ENCODE data around the gene SLC6A3. TPM values are rescaled to one million over a fixed set of nuclear protein-coding genes. Genes with fewer than 3 reads are reported as not detected.

Gene SLC6A3
- total RNA-seq, 1 donor: not detected

DNA sequence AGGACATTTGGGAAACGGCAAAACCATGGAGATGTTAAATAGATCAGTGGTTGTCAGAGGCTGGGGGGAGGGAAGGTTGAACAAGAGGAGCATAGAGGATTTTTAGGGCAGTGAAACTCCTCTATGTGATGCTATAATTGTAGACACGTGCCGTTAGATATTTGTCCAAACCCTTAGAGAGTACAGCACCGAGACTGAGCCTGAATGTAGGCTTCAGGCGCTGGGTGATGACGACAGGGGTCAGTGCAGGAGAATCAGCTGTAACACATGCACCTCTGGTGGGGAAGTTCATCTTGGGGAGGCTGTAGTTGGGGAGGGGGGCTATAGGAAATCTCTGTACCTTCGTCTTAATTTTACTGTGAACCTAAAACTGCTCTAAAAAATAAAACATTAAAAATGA lies 78.1 kb downstream of the SLC6A3 start:
- no peak overlapping the region for H2AFZ ChIP-seq (ENCODE audit: low read length)
- TF ChIP-seq, protein P1, sequence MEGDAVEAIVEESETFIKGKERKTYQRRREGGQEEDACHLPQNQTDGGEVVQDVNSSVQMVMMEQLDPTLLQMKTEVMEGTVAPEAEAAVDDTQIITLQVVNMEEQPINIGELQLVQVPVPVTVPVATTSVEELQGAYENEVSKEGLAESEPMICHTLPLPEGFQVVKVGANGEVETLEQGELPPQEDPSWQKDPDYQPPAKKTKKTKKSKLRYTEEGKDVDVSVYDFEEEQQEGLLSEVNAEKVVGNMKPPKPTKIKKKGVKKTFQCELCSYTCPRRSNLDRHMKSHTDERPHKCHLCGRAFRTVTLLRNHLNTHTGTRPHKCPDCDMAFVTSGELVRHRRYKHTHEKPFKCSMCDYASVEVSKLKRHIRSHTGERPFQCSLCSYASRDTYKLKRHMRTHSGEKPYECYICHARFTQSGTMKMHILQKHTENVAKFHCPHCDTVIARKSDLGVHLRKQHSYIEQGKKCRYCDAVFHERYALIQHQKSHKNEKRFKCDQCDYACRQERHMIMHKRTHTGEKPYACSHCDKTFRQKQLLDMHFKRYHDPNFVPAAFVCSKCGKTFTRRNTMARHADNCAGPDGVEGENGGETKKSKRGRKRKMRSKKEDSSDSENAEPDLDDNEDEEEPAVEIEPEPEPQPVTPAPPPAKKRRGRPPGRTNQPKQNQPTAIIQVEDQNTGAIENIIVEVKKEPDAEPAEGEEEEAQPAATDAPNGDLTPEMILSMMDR (IDR thresholded peaks at IDR 0.05; ENCODE audit: extremely low read depth, low read depth, low read length): no peak
- H3K79me2 ChIP-seq (ENCODE audit: insufficient read depth, low read length): no peaks in the 10 kb centered on the region
- no peak overlapping the region for H3K4me2 ChIP-seq (ENCODE audit: insufficient read depth, low read length)
- H3K27ac ChIP-seq (ENCODE audit: low read depth, low read length): no peak overlapping the region
- peak; percentile 31 for DNase-seq (ENCODE audit: insufficient read length, low spot score, missing footprints)
- no peak overlapping the region for H3K4me3 ChIP-seq (ENCODE audit: insufficient read depth, low read length)
- H3K4me1 ChIP-seq (ENCODE audit: insufficient read depth, low read length): no peaks in the 10 kb centered on the region
- H4K20me1 ChIP-seq (ENCODE audit: insufficient read depth, low read length): no peaks in the 10 kb centered on the region
- no peaks in the 10 kb centered on the region for H3K36me3 ChIP-seq (ENCODE audit: insufficient read depth, low read length)
- H3K27me3 ChIP-seq (ENCODE audit: insufficient read depth, low read length): peaks cover 22% of the 10 kb centered on the region
- no peaks in the 10 kb centered on the region for H3K9me3 ChIP-seq (ENCODE audit: low read depth, low read length)

DNA sequence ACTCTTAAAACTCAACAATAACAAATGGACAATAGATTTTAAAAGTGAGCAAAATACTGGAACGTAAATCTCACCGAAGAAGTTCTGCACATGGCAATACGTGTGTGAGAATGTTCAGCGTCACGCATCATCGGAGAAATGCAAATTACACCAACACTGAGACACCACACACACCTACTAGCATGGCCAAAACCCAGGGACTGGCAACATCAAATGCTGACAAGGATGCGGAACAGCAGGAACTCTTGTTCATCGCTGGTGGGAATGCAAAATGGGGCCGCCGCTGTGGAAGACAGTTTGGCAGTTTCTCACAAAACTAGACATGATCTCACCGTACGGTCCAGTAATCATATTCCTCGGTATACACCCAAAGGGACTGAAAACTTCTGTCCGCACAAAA lies 78.7 kb downstream of the SLC6A3 start:
- Histone ChIP-seq H3K27ac (ENCODE audit: low read depth, low read length) (no peak overlapping the region), H3K4me2 (ENCODE audit: insufficient read depth, low read length) (no peak overlapping the region), H3K36me3 (ENCODE audit: insufficient read depth, low read length) (no peaks in the 10 kb centered on the region), H2AFZ (ENCODE audit: low read length) (no peak overlapping the region), H3K27me3 (ENCODE audit: insufficient read depth, low read length) (peaks cover 17% of the 10 kb centered on the region), H3K4me3 (ENCODE audit: insufficient read depth, low read length) (no peak overlapping the region), H3K79me2 (ENCODE audit: insufficient read depth, low read length) (no peaks in the 10 kb centered on the region), H4K20me1 (ENCODE audit: insufficient read depth, low read length) (no peaks in the 10 kb centered on the region), H3K4me1 (ENCODE audit: insufficient read depth, low read length) (no peaks in the 10 kb centered on the region), H3K9me3 (ENCODE audit: low read depth, low read length) (no peaks in the 10 kb centered on the region)
- DNase-seq (ENCODE audit: insufficient read length, low spot score, missing footprints): peak; percentile 37
- TF ChIP-seq, protein P1 (IDR thresholded peaks at IDR 0.05; ENCODE audit: extremely low read depth, low read depth, low read length): no peak

DNA sequence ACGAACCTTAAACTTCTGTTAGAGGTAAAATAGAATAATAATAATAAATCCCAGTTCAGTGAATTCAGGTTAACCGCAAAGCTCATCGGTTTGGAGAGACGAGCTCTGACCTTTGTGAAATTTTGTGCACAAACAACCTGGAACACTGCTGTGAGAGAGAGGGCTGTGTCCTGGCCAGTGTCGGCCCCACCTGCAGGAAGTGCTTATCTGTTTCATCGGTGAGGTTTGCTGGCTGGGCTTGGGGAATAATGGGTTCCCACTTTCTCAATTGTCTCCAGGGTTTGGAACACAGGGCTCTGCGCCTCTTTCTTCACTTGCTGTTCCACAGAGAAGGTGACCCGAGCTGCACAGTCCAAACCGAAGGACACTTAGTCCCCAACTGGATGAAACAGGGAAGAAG lies 81.0 kb downstream of the SLC6A3 start:
- peak; percentile 34 for DNase-seq (ENCODE audit: insufficient read length, low spot score, missing footprints)
- Histone ChIP-seq H4K20me1 (ENCODE audit: insufficient read depth, low read length) (no peaks in the 10 kb centered on the region), H3K79me2 (ENCODE audit: insufficient read depth, low read length) (no peaks in the 10 kb centered on the region), H3K9me3 (ENCODE audit: low read depth, low read length) (no peaks in the 10 kb centered on the region), H2AFZ (ENCODE audit: low read length) (no peak overlapping the region), H3K27me3 (ENCODE audit: insufficient read depth, low read length) (peaks cover 26% of the 10 kb centered on the region), H3K4me2 (ENCODE audit: insufficient read depth, low read length) (no peak overlapping the region), H3K4me1 (ENCODE audit: insufficient read depth, low read length) (no peaks in the 10 kb centered on the region), H3K27ac (ENCODE audit: low read depth, low read length) (no peak overlapping the region), H3K36me3 (ENCODE audit: insufficient read depth, low read length) (no peaks in the 10 kb centered on the region), H3K4me3 (ENCODE audit: insufficient read depth, low read length) (no peak overlapping the region)
- TF ChIP-seq, protein P1 (IDR thresholded peaks at IDR 0.05; ENCODE audit: extremely low read depth, low read depth, low read length): no peak

DNA sequence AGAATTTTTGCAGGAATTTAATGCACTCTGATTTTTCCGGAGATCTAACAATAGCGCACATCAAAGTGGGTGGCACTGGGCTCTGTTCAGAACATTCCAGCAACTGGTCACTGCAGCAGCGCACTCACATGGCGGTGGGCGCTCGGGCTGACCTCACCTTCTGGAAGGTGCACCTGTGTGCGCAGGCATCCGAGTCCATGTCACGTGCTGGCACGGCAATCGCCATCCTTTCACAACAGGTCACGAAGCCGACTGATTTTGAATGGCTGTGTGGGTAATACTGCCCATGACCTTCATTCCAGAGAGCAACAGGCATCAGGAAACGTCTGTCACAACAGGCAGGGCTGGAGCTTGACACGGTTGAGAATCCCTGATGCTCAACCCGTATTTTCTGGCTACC lies 81.7 kb downstream of the SLC6A3 start:
- no peaks in the 10 kb centered on the region for H3K4me1 ChIP-seq (ENCODE audit: insufficient read depth, low read length)
- DNase-seq (ENCODE audit: insufficient read length, low spot score, missing footprints): peak; percentile 27
- no peaks in the 10 kb centered on the region for H3K9me3 ChIP-seq (ENCODE audit: low read depth, low read length)
- TF ChIP-seq, protein P1 (IDR thresholded peaks at IDR 0.05; ENCODE audit: extremely low read depth, low read depth, low read length): no peak
- H3K4me2 ChIP-seq (ENCODE audit: insufficient read depth, low read length): no peak overlapping the region
- no peak overlapping the region for H3K27ac ChIP-seq (ENCODE audit: low read depth, low read length)
- H4K20me1 ChIP-seq (ENCODE audit: insufficient read depth, low read length): no peaks in the 10 kb centered on the region
- H3K27me3 ChIP-seq (ENCODE audit: insufficient read depth, low read length): peaks cover 30% of the 10 kb centered on the region
- no peaks in the 10 kb centered on the region for H3K79me2 ChIP-seq (ENCODE audit: insufficient read depth, low read length)
- H3K36me3 ChIP-seq (ENCODE audit: insufficient read depth, low read length): no peaks in the 10 kb centered on the region
- no peak overlapping the region for H2AFZ ChIP-seq (ENCODE audit: low read length)
- H3K4me3 ChIP-seq (ENCODE audit: insufficient read depth, low read length): no peak overlapping the region
